ENCODE data around the gene GEMIN8. TPM values are rescaled to one million over a fixed set of nuclear protein-coding genes. Genes with fewer than 3 reads are reported as not detected.

The GEMIN8 gene
- polyA plus RNA-seq, 10 donors, result 10.1 to 18.8 (median 13.9) TPM

Other genes with a start within 250 kb of the GEMIN8 start
- 10 to 100 TPM; 15.9 to 29.5 (median 21.2) TPM for gene GPM6B, start 212.8 kb downstream of the GEMIN8 start, polyA plus RNA-seq (ENCODE audit: insufficient read length in 10 of 10)

Data from muscle of back (tissue), 10 donors.